ENCODE data around the gene CYSTM1.

GRCh38 chr5:140220698-140221064 is 45.7 kb downstream of the CYSTM1 start:
- no peak for TF ChIP-seq CTCF (IDR thresholded peaks at IDR 0.05; ENCODE audit: low read length)
- no peak for TF ChIP-seq EZH2 (IDR thresholded peaks at IDR 0.05; ENCODE audit: borderline replicate concordance, low read length)

Data from OCI-LY1 (cell line).